Testis (tissue), 3 donors: ENCODE measurements around the gene SEL1L3. TPM values are rescaled to one million over a fixed set of nuclear protein-coding genes. Genes with fewer than 3 reads are reported as not detected.

Experiments used
- DNase-seq: peaks from one replicate; pipeline ENCODE4 v3.0.0-alpha.2; 2019
- H3K27ac ChIP-seq, 2 donors: fragments of 200-600 bp; sonication (generic); one replicate each; pipeline ENCODE4 v1.5.1; 2019
- H3K27me3 ChIP-seq: fragments of 200-600 bp; sonication (generic); one replicate; pipeline ENCODE4 v1.5.1; 2019
- H3K36me3 ChIP-seq: fragments of 200-600 bp; sonication (generic); one replicate; pipeline ENCODE4 v1.5.1; 2017; ENCODE audit warnings: low read depth; ENCODE audit errors: missing control alignments
- H3K4me1 ChIP-seq: fragments of 200-600 bp; sonication (generic); one replicate; pipeline ENCODE4 v1.5.1; 2019
- H3K4me3 ChIP-seq, 2 donors: fragments of 200-600 bp; sonication (generic); one replicate each; pipeline ENCODE4 v1.5.1; 2017 to 2019
- H3K9me3 ChIP-seq: fragments of 200-600 bp; sonication (generic); one replicate; pipeline ENCODE4 v1.5.1; 2017
- POLR2A ChIP-seq: fragments of 450-650 bp; IDR thresholded peaks from one replicate; pipeline ENCODE4 v1.6.1; 2017; ENCODE audit warnings: antibody characterized with exemption, mild to moderate bottlenecking, moderate library complexity
- WGBS, 2 donors: methylation state at CpG; one replicate each; pipeline ENCODE4 v1.1.5; 2018; 5-methylcytosine and 5-hydroxymethylcytosine counted together
- intact Hi-C: fragments of 100-400 bp; cut with DNase I; formaldehyde crosslinking; loops from one replicate; pipeline ENCODE4 v1.15.1; 2023; ENCODE audit warnings: low total_unique reads
- polyA plus RNA-seq: library from polyadenylated mRNA; stranded (reverse); fragments of 350-450 nt; fragmentation: Illumina TruSeq; extraction: RNeasy Lipid Tissue Mini Kit (QIAGEN cat#74804); gene quantifications from one replicate; pipeline ENCODE4 v1.2.3, GENCODE V29; 2014; ENCODE audit warnings: low read depth, low replicate concordance; ENCODE audit not compliant: insufficient read depth
- total RNA-seq, 2 donors: library from RNA; depleted of rRNA; stranded (reverse); fragments of >200 nt; gene quantifications; one replicate each; pipeline ENCODE4 v1.2.3, GENCODE V29; 2016
- TF ChIP-seq, protein P1 (sequence below), 3 experiments: fragments of 450-650 bp in 2 of 3; fragments of 200-600 bp in 1 of 3; sonication (generic) in 1 of 3; IDR thresholded peaks; one replicate each; pipeline ENCODE4 v1.5.1; 2016 to 2019; ENCODE audit warnings: antibody characterized with exemption in 3 of 3, mild to moderate bottlenecking in 2 of 3, moderate library complexity in 1 of 3

Gene SEL1L3
- total and polyA plus RNA-seq, 3 donors from 2014 or later: 5.0 to 15.6 (median 6.9) TPM

DNA sequence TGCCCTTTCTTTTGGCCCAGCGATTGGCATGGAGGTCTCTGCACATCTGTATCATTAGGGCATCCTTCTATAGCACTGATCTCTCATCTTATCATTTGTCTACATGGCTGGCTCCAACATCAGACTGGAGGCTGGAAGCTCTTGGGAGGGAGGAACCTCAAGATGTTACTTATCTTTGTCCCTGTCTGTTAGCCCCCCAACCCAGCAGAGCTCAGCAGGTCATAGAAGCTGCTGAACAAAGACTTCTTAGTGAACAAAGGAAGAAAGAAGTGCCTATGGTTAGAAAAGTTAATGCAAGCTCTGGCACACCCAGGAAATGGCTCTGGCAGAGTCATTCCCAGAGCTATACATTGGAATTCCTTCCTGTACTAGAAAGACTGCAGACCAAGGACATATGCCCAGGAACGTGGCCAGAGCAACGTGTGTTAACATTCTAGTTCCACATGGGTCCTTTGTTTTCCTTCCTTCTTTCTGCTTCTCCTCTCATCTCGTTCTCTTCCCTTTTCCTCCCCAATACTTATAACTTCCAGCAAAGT lies 74.0 kb downstream of the SEL1L3 start:
- no peak for TF ChIP-seq POLR2A
- TF ChIP-seq, protein P1, sequence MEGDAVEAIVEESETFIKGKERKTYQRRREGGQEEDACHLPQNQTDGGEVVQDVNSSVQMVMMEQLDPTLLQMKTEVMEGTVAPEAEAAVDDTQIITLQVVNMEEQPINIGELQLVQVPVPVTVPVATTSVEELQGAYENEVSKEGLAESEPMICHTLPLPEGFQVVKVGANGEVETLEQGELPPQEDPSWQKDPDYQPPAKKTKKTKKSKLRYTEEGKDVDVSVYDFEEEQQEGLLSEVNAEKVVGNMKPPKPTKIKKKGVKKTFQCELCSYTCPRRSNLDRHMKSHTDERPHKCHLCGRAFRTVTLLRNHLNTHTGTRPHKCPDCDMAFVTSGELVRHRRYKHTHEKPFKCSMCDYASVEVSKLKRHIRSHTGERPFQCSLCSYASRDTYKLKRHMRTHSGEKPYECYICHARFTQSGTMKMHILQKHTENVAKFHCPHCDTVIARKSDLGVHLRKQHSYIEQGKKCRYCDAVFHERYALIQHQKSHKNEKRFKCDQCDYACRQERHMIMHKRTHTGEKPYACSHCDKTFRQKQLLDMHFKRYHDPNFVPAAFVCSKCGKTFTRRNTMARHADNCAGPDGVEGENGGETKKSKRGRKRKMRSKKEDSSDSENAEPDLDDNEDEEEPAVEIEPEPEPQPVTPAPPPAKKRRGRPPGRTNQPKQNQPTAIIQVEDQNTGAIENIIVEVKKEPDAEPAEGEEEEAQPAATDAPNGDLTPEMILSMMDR (IDR thresholded peaks at IDR 0.05): no peak
- WGBS, 2 donors: 81 to 83% methylated on average over 4 of the region's 4 CpGs
- intact Hi-C loops: no loop called here
- H3K4me1 ChIP-seq: no peaks in the 10 kb centered on the region
- DNase-seq: no peak
- no peak overlapping the region for H3K27ac ChIP-seq
- no peaks in the 10 kb centered on the region for H3K9me3 ChIP-seq
- no peak overlapping the region for H3K4me3 ChIP-seq
- H3K27me3 ChIP-seq: no peaks in the 10 kb centered on the region
- no peaks in the 10 kb centered on the region for H3K36me3 ChIP-seq

DNA sequence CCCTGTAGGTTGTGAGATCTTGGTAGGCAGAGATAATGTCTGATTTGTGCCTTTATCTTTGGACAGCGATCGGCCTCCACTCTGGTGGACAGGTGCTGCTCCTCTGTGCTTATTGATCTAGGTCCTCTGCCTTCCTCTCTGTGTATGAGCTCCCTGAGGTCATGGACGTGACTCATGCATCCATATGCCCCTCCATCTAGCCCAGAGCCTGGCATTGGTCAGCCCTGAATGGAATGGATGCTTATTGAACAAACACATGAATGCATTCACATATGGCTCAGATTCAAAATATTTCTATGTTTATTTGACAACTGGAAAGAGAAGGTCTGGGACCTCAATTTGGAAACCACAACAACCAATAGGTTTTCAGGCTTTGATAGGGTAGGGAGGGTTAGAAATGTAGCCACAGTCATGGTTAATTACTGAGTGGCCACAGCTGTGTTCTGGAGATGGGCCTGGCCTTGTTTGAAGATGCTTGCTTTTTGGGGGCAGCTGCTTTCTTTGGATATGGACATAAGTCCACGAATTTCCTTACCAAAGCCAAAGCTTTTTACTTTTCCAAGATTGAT lies 76.2 kb downstream of the SEL1L3 start:
- H3K4me1 ChIP-seq: no peaks in the 10 kb centered on the region
- TF ChIP-seq, protein P1 (IDR thresholded peaks at IDR 0.05): no peak
- TF ChIP-seq POLR2A: no peak
- H3K36me3 ChIP-seq: no peaks in the 10 kb centered on the region
- WGBS, 2 donors: 82 to 89% methylated on average over 4 of the region's 4 CpGs
- no peak overlapping the region for H3K4me3 ChIP-seq
- H3K9me3 ChIP-seq: no peaks in the 10 kb centered on the region
- H3K27me3 ChIP-seq: no peaks in the 10 kb centered on the region
- no peak for DNase-seq
- no peak overlapping the region for H3K27ac ChIP-seq
- intact Hi-C loops: no loop called here

DNA sequence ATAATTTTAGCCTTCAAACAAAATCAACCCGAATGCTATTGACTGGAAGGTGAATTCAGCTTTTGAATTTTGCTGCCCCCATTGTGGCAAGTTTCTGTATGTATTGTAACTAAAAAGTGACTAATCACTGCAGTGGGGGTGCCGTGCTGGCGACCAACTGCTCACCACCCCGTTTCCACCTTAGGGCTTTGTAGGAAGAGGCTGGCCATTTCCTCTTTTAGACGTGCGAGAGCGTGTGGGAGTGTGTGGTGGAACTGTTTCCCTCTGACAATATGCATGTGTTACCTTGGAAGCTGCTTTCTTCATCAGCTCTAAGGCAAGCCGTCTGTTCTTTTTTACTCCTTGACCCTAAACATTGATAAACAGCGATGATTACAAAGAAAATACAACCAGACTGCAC lies 78.8 kb downstream of the SEL1L3 start:
- TF ChIP-seq POLR2A: no peak
- TF ChIP-seq, protein P1 (IDR thresholded peaks at IDR 0.05): no peak
- no peaks in the 10 kb centered on the region for H3K9me3 ChIP-seq
- 25 to 33% methylated on average over 9 of the region's 9 CpGs for WGBS, 2 donors
- H3K36me3 ChIP-seq: no peaks in the 10 kb centered on the region
- H3K27ac ChIP-seq: no peak overlapping the region
- H3K27me3 ChIP-seq: no peaks in the 10 kb centered on the region
- no peak for DNase-seq
- intact Hi-C loops: no loop called here
- no peak overlapping the region for H3K4me3 ChIP-seq
- H3K4me1 ChIP-seq: no peaks in the 10 kb centered on the region

GRCh38 chr4:25783126-25783525 lies 79.7 kb downstream of the SEL1L3 start:
- Histone ChIP-seq H3K9me3 (no peaks in the 10 kb centered on the region), H3K36me3 (no peaks in the 10 kb centered on the region), H3K27me3 (no peaks in the 10 kb centered on the region), H3K4me3 (no peak overlapping the region), H3K27ac (no peak overlapping the region), H3K4me1 (no peaks in the 10 kb centered on the region)
- 73 to 77% methylated on average over 1 of the region's 1 CpG for WGBS, 2 donors
- TF ChIP-seq, protein P1 (IDR thresholded peaks at IDR 0.05): no peak
- TF ChIP-seq POLR2A: no peak
- DNase-seq: no peak
- intact Hi-C loops: no loop called here

GRCh38 chr4:25782482-25782881 lies 80.3 kb downstream of the SEL1L3 start:
- H3K27ac ChIP-seq: no peak overlapping the region
- H3K36me3 ChIP-seq: no peaks in the 10 kb centered on the region
- no peaks in the 10 kb centered on the region for H3K9me3 ChIP-seq
- no peak for DNase-seq
- intact Hi-C loops: no loop called here
- 79 to 81% methylated on average over 7 of the region's 7 CpGs for WGBS, 2 donors
- H3K4me1 ChIP-seq: no peaks in the 10 kb centered on the region
- H3K4me3 ChIP-seq: no peak overlapping the region
- no peaks in the 10 kb centered on the region for H3K27me3 ChIP-seq
- TF ChIP-seq, protein P1 (IDR thresholded peaks at IDR 0.05): no peak
- no peak for TF ChIP-seq POLR2A
